ENCODE results near the gene SSTR3. TPM values are rescaled to one million over a fixed set of nuclear protein-coding genes. Genes with fewer than 3 reads are reported as not detected.

The SSTR3 gene
- total and polyA plus RNA-seq, 2 of the 13 experiments (the other 11 are each of a cell fraction or from before 2014, with no cell fraction given) = 0.08 to 0.64 TPM

GRCh38 chr22:37165940-37166674 lies 46.2 kb downstream of the SSTR3 start:
- Histone ChIP-seq H3K27me3 (ENCODE audit: control insufficient read depth in 1 of 2, insufficient read depth in 2 of 2, low read length in 2 of 2) (peaks cover 6 to 18% of the 10 kb centered on the region in 2 experiments; a peak in 3 of 5 replicates), H2AFZ (ENCODE audit: low read length) (no peak overlapping the region), H3K9ac (ENCODE audit: insufficient read depth, low read depth, low read length) (no peak overlapping the region), H3K4me1 (ENCODE audit: insufficient read depth, low read length) (peaks cover 42% of the 10 kb centered on the region), H3K79me2 (ENCODE audit: insufficient read depth, low read length) (no peaks in the 10 kb centered on the region), H3K4me2 (ENCODE audit: low read depth, low read length) (peak overlapping the region; percentile 78), H3K27ac (ENCODE audit: extremely low read length, insufficient read depth, low read length) (no peak overlapping the region), H3K36me3 (replicated peaks in 1 of 2; ENCODE audit: control insufficient read depth in 1 of 2, insufficient read depth in 2 of 2, low read length in 2 of 2) (no peaks in the 10 kb centered on the region), H3K4me3 (replicated peaks in 1 of 3; ENCODE audit: insufficient read depth in 1 of 3, low read depth in 2 of 3, low read length in 3 of 3) (no peak overlapping the region), H3K9me3 (ENCODE audit: low read length) (no peaks in the 10 kb centered on the region), H4K20me1 (ENCODE audit: insufficient read depth, low read length) (no peaks in the 10 kb centered on the region)
- in situ Hi-C loops (cut with HindIII; ENCODE audit: extremely low pct_ligation_motif_present, low pct_unique_long_range_greater_than_20kb) = no loop called here
- FAIRE-seq = no peak
- intact Hi-C loops (cut with micrococcal nuclease; ENCODE audit: unreplicated experiment) = loop anchor here (1.0 kb wide), 1 partner anchor 31 kb away; no protein-coding TSS in a partner anchor
- peak; percentile 61 for ATAC-seq
- BruUV-seq (replicated peaks) = no TSS peak
- no peak for DNase-seq (ENCODE audit: low spot score)
- POLR2A ChIA-PET = interaction anchor here (1.2 kb wide), 1 partner anchor 33 kb away, joined by 4 read pairs; no protein-coding TSS in a partner anchor
- CTCF ChIA-PET (ENCODE audit: low intra/inter-chr PET ratio, low total read pairs) = interaction anchor here (1.7 to 3.5 kb wide), 2 partner anchors 33 to 95 kb away, joined by 10 to 57 read pairs; no protein-coding TSS in a partner anchor
- 21% methylated on average over 18 of the region's 25 CpGs for WGBS (ENCODE audit: low lambda C conversion rate)
- TF ChIP-seq MLXIP (CRISPR knock-in tag; IDR thresholded peaks at IDR 0.05; ENCODE audit: borderline replicate concordance) (no peak), SOX6 (IDR thresholded peaks at IDR 0.05) (no peak), SOX6 (CRISPR knock-in tag; IDR thresholded peaks at IDR 0.05) (peak; percentile 27; the same call in 1 of the 2 replicates), NCOA1 (CRISPR knock-in tag; IDR thresholded peaks at IDR 0.05) (0 out of 2 replicates have a peak, but pooled peaks have one; percentile 47), NRL (CRISPR knock-in tag; IDR thresholded peaks at IDR 0.05; ENCODE audit: borderline replicate concordance) (0 out of 2 replicates have a peak, but pooled peaks have one; percentile 23), NFKB2 (CRISPR knock-in tag; IDR thresholded peaks at IDR 0.05; ENCODE audit: borderline replicate concordance) (0 out of 2 replicates have a peak, but pooled peaks have one; percentile 12), ZNF274 (CRISPR knock-in tag; IDR thresholded peaks at IDR 0.05) (0 out of 2 replicates have a peak, but pooled peaks have one; percentile 38), SAP130 (CRISPR knock-in tag; IDR thresholded peaks at IDR 0.05; ENCODE audit: low read depth) (0 out of 2 replicates have a peak, but pooled peaks have one; percentile 21), ZNF343 (CRISPR knock-in tag; IDR thresholded peaks at IDR 0.05) (0 out of 2 replicates have a peak, but pooled peaks have one; percentile 49), RBFOX2 (IDR thresholded peaks at IDR 0.05; ENCODE audit: low read depth, low read length) (no peak), ZNF883 (CRISPR knock-in tag; IDR thresholded peaks at IDR 0.05; ENCODE audit: not compliant biosample characterization) (peak; percentile 10), BCL3 (CRISPR knock-in tag; IDR thresholded peaks at IDR 0.05) (0 out of 2 replicates have a peak, but pooled peaks have one; percentile 23), ZSCAN29 (CRISPR knock-in tag; conservative IDR thresholded peaks at IDR 0.05) (0 out of 2 replicates have a peak, but pooled peaks have one; percentile 38), ZNF383 (CRISPR knock-in tag; IDR thresholded peaks at IDR 0.05; ENCODE audit: borderline replicate concordance) (0 out of 2 replicates have a peak, but pooled peaks have one; percentile 50), DNMT1 (CRISPR knock-in tag; IDR thresholded peaks at IDR 0.05) (0 out of 2 replicates have a peak, but pooled peaks have one; percentile 34), ZNF674 (CRISPR knock-in tag; IDR thresholded peaks at IDR 0.05; ENCODE audit: low read depth) (no peak), GABPB1 (CRISPR knock-in tag; IDR thresholded peaks at IDR 0.05) (0 out of 2 replicates have a peak, but pooled peaks have one; percentile 8), ARID3A (IDR thresholded peaks at IDR 0.05; ENCODE audit: low read depth, low read length) (no peak)
